GM19023 (cell line): ENCODE results near the gene KLF6.

ENCODE experiments used
- ATAC-seq: cut with Tn5 transposase; IDR thresholded peaks from one replicate; pipeline ENCODE4 v1.9.1; 2021; ENCODE audit warnings: mild to moderate bottlenecking, moderate library complexity; ENCODE audit not compliant: unreplicated experiment

The KLF6 gene

DNA sequence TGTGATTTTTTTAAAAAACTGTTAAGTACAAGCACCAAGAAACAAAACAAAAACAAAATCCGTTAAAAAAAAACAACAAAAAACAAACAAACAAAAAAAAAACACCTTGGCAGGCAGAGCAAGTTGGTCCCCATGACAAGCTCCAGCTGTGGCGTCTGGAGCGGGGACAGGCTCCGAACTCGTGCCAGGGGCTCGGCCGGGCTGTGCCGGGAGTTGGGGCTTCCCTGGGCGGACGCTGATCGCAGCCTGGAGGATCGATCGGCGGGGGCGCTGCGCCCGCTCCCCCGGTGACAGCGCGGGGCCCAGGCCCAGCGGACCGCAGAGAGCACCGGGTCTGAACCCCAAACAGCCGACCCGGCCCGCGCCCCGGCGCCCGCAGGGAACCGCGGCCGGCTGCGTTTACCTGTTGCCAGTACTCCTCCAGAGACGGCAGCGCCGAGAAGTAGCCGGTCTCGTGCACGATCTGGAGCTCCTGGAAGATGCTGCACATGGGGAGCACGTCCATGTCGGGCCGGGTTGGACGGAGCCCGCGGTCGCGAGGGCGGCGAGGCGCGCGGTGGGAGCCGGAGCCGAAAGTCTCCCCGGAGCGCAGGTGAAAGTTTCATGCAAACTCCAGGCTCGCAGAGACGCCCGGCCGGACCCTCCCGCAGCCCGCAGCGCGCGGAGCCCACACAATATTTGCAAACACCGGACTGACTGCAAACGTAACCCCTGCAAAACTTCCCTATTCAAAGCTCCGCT, at the start of gene KLF6:
KLF6 (minus strand) TSS at position 700 of the 741 bp plus-strand sequence; CDS start at position 505, 195 bp downstream.
- ATAC-seq = peak; percentile 38

DNA sequence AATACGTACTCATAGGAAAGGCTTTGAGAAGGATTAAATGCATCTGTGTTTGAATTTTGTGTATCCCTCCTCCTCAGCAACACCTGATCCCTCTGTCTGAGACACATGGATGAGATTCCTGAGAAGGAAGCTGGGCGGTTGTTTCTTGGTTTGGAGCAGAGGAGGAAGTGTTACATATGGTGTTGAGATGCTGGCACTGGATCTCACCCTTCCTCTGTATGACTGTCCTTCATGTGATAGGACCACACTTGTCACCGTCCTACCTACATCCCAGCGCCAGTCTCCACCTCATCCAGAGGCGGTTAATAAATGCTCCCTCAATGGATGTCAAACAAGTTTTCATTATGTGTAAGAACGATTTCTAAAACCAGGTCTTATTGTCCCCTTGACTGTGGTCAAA, 49.4 kb upstream of the KLF6 start:
- no peak for ATAC-seq

DNA sequence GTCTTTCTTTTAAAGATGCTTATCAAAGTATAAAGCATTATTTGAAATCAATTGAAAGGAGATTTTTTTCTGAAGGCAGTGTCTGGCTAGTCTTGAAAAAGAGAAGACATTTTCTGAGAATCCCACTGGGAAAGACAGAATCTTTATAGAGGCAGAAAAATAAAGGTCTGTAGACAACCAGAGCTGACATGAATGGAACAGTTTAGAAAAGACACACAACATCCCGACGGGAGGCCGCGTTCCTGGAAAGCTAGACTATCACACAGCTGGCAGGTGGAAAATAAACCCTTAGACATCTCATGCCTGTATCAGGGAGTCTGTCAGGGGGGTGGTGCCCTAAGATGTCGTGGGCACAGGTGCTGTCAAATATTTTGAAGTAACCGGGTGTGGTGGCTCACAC, 48.0 kb upstream of the KLF6 start:
- no peak for ATAC-seq

DNA sequence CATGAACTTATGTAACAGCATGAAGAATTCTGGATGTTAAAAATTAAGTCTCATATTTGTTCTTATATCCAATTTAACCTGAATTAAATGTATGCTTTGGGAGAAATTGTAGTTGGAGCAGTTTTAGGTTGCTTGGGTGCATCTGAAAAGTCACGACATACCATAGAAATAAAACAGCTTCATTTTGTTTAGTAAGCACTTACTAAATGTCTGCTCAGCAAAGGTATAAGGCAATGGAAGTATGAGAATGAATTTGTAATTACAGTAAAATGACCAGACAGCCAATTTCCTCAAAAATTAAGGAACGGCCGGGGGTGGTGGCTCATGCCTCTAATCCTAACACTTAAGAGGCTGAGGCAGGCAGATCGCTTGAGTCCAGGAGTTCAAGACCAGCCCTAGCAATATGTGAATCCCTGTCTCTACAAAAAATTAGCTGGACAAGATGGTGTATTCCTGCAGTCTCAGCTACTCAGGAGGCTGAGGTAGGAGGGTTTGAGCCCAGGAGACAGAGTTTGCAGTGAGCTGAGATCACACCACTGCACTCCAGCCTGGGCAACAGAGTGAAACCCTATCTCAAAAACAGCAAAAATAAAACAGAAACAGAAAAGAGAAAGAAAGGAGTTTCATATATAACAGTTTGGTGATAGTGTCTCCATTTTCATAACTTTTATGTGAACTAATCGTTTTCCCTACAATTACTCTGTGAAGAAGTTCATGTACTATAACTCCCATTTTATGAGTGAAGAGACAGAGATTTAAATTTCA, 47.2 kb upstream of the KLF6 start:
- no peak for ATAC-seq

DNA sequence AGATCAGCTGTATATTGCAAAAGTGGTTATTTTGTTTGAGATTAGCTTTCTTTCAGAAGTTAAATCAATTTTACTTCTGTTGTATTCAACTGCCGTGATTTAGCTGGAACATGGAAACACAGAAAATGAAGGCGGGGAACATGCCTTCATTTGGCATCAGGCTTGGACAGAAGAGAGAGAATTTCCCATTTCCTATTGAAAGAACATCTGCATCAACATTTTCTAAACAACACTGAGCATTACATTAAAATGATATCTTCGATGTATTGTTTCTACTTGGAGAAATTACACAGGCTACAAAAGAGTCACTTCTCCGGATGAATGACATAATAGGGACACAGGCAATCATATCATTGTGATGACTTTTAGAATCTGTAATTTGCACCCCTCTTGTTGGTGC, 46.6 kb upstream of the KLF6 start:
- ATAC-seq = no peak

DNA sequence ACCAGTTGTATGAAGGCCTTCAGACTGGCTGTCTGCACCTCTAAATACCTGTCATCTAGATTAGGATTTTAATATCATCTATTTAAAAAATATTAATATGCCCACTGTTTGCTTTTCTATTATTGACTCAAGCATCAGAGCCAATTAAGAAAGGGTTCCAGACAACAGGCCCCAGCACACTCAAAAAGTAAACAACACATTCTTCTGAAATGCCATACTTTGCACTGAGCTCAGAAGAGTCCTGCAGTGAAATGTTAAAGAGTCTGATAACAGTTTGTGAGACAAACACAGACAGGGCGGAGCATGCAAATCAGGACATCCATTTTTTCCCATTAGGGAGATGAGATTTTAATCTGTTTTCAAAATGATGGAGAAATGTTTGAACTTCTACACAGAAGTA, 45.9 kb upstream of the KLF6 start:
- no peak for ATAC-seq

DNA sequence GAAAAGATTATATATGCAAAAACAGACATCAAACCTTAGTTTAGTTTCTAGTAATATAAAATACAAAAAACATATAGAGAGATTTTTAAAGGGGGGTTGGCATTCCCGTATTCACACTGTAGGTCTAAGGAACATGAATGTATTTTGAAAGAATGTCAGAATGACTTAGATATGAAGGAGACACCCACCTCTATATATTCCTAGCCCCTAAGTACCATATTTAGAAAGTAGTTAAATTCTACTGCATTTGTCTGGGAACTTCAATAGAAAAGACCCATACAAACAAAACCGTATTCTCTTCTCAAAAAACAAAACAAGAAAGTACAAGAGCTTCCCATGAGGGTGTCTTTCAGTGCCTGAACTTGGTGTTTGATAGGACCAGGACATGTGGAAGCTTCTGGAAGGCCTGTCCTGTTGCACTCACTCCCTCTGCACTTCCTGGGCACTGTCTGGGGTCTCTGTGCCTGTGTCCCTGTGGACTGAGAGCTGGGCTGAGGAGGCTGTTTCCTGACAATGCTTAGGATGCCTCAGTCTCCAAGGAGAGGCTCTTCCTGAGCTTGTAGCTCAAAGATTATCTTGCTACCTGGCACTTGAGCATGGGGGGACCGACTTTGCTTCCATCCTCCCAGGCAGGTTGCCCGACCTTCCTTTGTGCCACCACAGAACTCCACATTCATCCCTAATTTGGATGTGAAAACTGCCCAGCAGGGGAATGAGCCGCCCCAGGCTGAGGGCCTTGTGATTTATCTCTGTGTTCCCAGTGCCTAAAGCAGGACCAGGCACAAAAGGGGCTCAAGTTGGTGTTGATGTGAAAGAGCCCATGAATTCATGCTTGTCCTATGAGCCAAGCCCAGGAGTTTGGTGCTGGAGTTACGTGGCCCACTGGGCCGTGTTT, 44.4 kb upstream of the KLF6 start:
- ATAC-seq = no peak

DNA sequence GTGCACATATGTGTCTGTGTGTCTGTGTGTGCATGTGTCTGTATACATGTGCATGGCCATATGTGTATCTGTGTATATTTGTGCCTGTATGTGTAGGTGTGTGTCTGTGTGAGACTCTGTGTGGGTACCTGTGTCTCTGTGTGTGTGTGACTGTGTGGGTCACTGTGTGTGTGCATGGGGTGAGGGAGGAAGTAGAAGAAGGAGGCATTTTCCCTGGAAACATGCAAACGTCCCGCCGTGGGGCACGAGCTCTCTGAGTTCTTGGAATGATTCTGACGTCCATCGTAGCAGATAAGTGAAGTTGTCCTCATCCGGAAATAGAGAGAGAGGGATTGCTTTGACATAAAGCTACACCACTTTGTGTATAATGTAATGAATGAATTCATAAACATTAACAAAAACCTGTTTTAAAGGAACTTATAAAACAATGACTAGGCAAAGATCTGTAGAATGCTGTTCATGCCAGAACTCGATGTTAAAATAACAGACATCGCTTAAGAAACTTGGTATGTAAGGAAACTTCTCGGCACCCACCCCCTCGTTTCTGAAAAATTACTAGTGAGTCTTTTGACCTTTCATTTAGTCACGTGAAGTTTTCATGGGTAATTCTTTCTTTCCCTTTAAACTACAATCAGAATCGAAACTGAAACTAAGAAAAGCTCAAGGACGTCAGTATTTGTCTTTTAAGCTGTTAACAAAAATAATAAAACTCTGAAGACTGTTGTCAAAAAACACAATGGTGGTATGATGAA, 43.6 kb upstream of the KLF6 start:
- no peak for ATAC-seq

DNA sequence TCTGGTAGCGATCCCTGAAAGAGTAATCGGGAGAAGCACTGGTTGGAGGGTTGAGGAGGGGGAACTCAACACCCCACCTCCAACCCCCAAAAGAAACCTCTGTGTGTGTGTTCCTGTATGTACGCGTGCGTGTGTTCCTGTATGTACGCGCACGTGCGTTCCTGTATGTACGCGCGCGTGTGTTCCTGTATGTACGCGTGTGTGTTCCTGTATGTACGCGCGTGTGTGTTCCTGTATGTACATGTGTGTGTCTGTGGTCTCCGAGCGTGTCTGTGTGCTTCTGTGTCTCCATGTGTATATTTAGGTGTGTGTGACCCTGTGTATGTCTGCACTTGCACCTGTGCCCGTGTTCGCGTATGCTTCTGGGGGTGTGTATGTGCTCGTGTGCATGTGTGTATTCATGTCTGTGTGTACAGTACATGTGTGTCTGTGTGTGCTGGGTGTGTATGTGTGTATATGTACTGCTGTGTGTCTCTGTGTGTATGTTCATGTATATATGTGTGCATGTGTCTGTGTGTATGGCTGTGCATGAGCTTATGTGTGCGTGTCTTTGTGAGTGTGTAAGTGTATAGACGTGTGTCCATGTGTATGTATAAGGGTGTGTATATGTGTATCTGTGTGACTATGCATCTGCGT, 42.9 kb upstream of the KLF6 start:
- no peak for ATAC-seq

DNA sequence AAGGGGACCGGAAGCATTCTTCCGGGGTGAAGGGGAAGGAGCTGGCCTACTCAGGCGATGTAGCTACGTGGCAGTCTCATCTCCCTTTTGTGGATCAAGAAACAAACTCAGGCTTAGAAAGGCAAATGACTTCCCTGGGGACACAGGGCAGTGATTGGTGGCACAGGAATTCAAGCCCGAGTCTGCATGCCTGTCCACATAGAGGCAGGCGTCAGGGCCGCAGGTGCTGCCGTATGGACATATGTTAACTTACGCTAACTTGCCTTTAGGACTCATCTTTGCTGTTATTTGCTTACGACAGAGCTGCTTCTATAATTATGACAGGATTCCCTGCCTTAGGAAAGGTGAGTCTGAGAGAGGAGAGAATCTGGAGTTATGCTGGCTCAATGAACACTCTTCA, 42.3 kb upstream of the KLF6 start:
- no peak for ATAC-seq

DNA sequence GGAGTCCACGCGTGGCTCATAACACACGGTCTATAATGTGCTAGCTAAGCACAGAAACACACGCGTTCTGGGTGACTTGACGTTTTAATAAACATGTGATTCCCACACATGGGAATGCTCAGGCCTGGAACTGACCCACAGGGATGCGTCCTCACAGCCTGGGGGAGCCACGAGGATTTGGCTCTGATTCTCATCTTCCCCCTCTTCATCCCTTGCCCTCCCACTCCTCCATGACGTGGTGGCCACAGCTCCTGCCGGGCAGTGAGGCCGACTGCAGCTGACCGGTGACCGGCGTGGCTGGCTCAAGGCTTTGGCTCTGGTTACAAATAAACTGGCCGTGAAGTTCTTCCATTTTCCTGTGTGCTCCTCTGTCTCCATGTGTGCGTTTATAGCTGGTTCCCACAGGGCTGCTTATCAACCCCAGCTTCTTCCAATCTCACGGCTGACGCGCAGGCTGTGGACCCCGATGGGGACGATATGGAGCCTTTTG, 40.9 kb upstream of the KLF6 start:
- no peak for ATAC-seq

DNA sequence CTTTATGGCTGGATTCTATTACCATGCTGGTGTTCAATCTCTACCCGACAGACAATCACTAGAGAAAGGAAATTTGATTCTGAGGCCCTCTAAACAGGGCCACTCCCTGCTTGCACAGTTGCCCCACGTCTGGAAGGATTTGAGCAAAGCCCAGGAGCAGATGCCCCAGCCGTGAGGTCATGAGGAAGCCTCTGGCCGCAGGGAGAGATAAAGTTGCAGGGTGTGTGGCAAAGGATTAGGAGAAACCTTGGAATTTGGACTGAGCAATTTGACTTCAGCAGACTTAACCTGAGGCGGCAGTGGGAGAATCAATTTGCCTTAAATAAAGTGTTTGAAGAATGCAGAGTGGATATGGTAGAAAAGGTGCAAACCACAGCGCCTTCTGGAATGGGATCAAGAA, 40.2 kb upstream of the KLF6 start:
- ATAC-seq = no peak

DNA sequence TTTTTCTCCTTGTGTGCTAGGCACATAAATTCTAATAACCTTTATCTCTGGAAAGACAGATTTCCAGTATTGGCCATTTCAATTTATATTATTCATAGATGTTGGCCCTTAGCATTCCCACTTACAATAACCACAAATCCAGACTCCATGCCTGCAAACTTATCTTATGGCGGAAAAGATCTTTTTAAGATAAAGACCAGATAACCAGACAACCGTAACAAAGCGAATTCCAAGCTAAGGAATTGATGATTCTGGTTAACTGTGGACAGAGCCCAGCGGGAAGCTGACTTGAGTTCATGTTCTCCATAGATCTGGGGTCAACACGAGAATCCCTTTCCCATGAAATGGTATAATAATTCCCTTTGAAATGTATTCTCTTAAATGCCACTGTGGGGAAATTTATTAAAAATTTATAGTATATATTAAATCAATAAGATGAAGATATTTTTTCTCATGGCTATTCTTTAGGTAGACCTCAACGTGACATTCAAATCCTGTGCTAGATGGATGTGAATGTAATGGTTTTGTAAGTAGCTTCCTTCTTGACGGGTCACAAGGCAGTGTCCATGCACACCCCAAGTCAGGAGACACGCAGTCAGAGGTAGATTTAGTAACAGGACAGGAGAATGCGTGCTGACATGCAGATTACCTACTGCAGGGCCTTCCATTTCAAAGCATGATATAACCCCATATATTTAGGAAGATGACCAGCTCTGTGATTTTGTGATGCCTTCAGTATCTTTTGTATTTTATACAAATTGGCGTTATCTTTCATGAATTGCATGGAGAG, 37.7 kb upstream of the KLF6 start:
- ATAC-seq = no peak

DNA sequence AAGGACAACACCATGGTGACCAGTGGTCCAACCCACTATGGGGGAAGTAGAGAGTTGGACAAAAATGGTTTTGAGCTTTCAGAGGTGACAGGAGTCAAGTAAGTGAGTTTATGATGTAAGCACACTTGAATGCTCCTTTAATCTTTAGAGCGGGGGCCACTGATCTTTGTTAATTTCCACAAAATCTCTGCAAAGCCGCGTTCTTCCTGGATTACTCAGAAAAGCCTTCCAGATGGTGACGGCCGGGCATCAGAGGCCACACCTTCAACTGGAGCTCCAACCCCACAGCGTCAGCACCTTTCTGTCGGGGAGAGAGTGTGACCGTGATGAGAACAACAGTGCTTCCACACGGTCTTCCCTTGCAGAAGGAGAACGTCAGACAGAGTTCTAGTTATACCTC, 35.2 kb upstream of the KLF6 start:
- ATAC-seq = no peak

DNA sequence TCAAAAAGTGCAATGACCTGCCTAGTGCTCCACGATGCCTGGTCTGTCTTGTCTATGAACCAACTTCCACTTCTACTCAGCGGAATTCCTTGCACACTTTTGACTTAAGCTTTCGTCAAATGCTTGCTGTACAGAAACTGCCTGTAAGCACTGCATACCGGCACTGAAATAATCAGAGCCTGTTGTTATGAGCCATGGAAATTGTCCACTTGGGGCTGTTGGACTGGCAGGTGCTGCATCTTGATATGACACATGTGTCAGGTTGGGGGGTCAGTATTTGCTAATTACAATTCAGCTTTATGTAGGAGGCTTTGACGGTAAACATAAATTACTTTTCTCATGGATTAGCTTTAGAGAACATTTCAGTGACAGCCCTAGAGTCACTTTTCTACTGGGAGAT, 32.0 kb upstream of the KLF6 start:
- no peak for ATAC-seq

DNA sequence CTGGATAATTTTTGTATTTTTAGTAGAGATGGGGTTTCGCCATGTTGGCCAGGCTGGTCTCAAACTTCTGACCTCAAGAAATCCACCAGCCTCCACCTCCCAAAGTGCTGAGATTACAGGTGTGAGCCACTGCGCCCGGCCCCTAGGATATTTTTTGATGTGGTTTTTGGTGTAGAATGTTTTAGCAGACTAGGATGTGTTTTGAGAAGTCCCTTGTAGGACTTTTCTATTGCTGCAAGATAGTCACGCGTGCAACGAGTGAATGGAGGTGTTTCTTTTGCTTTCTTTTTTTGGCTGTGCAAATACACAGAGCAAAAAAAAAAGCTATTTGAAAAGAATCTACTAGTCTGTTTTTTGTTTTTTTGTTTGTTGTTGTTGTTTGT, 29.8 kb upstream of the KLF6 start:
- ATAC-seq = no peak

DNA sequence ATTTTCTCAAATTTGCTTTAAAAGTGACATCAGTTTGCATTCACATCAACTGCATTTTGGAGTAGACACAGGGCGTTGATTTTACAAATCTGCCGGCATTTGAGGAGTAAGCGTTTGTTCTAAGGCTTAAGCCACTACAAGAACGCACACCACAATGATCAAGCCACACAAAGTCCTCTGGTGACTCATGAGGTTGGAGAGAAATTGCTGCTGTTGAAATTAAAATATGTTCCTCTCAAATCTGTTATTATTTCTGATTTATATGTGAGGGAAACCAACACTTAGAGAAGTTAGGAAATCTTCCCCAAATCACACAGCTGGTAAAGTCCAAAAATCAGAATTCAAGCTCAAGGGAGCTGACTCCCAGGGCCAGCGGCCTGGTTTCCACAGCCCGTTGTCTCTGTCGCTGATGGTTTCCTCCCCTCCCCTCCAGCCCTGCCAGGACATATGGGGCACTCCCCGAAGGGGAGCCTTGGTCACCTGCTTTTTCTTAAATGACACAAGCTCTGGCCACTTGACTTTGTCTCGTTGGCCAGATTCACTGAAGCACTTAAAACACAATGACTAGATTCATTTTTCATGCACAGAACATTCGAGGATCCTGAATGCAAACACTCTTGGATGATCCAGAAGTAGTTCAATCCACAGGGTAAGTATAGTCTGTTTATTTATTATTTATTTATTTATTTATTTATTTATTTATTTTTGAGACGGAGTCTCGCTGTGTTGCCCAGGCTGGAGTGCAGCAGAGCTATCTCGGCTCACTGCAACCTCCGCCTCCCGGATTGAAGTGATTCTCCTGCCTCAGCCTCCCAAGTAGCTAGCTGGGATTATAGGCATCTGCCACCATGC, 29.2 kb upstream of the KLF6 start:
- no peak for ATAC-seq

DNA sequence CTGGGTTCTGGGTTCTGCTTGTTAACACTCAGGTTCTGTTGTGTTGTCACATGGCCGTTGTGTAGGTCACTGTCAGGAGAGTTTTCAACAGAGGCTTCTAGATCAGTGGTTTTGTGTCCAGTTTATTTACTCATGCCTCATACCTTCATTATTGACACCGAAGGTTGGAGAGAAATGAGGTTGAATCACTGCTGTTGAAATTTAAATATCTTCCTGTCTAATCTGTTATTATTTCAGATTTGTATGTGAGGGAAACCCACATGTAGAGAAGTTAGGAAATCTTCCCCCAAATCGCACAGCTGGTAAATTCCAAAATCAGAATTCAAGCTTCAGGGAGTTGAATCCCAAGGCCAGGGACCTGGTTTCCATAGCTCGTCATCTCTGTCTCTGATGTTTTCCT, 28.3 kb upstream of the KLF6 start:
- no peak for ATAC-seq

DNA sequence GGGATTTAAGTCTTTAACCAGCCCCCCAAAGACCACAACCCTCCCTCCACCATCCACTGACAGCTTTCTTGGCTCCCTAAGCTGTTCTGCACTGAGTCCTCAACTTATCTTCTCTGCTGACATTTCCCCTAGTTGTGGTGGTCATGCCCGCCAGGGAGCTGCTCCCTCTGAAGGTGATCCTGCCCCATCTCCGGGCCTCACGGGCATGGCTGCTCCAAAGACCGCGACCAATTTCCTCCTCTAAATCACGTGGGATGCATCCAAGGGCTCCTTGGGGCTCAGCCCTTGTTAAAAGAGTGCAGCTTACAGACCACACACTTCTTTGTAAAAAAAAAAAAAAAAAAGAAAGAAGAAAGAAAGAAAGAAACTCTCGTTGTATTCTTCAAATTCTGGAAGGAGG, 27.1 kb upstream of the KLF6 start:
- ATAC-seq = no peak
